Measurements from ENCODE around the gene NOTCH2.
A peak's percentile ranks its signal among the peaks of the same experiment; 100 is the strongest.

The NOTCH2 gene

GRCh38 chr1:119870917-119871596 lies 198.4 kb downstream of the NOTCH2 start:
- DNase-seq: peak; percentile 74

- DNase-seq: no peak
These were observed 199.5 kb downstream of the NOTCH2 start for GRCh38 chr1:119869995-119870394.

- DNase-seq: no peak
These were observed 201.3 kb downstream of the NOTCH2 start for GRCh38 chr1:119868176-119868575.

GRCh38 chr1:119866451-119866850 lies 203.0 kb downstream of the NOTCH2 start:
- no peak for DNase-seq

- no peak for DNase-seq
These were observed 203.8 kb downstream of the NOTCH2 start for GRCh38 chr1:119865627-119866026.

DNA sequence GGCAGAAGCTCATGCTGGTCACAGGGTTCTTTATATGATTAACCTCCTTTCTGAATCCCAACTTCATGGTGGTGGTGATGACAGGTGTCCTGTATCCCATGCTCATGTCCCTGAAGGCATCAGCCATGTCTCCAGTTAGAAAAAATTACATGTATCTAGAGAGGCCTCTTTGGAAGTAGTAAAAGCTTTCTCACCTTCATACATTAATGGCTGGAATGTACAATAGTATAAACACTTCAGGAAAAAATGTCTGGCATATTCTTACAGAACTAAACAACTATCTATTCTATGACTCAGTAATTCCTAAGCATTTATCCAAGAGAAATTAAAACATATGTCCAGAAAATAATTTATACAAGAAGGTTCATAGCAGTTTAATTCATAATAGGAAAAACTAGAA lies 207.2 kb downstream of the NOTCH2 start:
- DNase-seq: no peak
